H9 (cell line): ENCODE data around the gene RMDN2. TPM values are rescaled to one million over a fixed set of nuclear protein-coding genes. Genes with fewer than 3 reads are reported as not detected.

ENCODE experiments used
- DNase-seq: peaks from one replicate; pipeline ENCODE4 v3.0.0-alpha.2; 2017
- H2AFZ ChIP-seq: one replicate; pipeline ENCODE4 v1.6.1; 2013; ENCODE audit warnings: mild to moderate bottlenecking, low read length, control low read depth, moderate library complexity
- H2AK5ac ChIP-seq: 2 replicates; pipeline ENCODE4 v1.6.1; 2013; ENCODE audit warnings: low read length, control low read depth, mixed read lengths; ENCODE audit not compliant: insufficient read length
- H2BK120ac ChIP-seq: one replicate; pipeline ENCODE4 v1.6.1; 2013; ENCODE audit warnings: low read depth, mild to moderate bottlenecking, low read length, control low read depth, inconsistent platforms; ENCODE audit not compliant: poor library complexity, severe bottlenecking
- H2BK12ac ChIP-seq: 2 replicates; pipeline ENCODE4 v1.6.1; 2013; ENCODE audit warnings: low read length, control low read depth, mixed read lengths, low read depth; ENCODE audit not compliant: insufficient read length
- H2BK15ac ChIP-seq: 2 replicates; pipeline ENCODE4 v1.6.1; 2013; ENCODE audit warnings: low read depth, low read length, control low read depth
- H2BK20ac ChIP-seq: one replicate; pipeline ENCODE4 v1.6.1; 2013; ENCODE audit warnings: low read depth, mild to moderate bottlenecking, low read length, control low read depth, inconsistent platforms; ENCODE audit not compliant: poor library complexity, severe bottlenecking
- H2BK5ac ChIP-seq: 2 replicates; pipeline ENCODE4 v1.6.1; 2013; ENCODE audit warnings: low read length, control low read depth, mixed read lengths; ENCODE audit not compliant: insufficient read length
- H3K14ac ChIP-seq: 2 replicates; pipeline ENCODE4 v1.6.1; 2013; ENCODE audit warnings: low read length, control low read depth; ENCODE audit not compliant: insufficient read depth
- H3K18ac ChIP-seq: 2 replicates; pipeline ENCODE4 v1.6.1; 2013; ENCODE audit warnings: low read depth, mild to moderate bottlenecking, mixed read lengths, low read length, control low read depth; ENCODE audit not compliant: insufficient read length
- H3K23ac ChIP-seq: 2 replicates; pipeline ENCODE4 v1.6.1; 2013; ENCODE audit warnings: low read length, control low read depth, mixed read lengths, low read depth; ENCODE audit not compliant: insufficient read length
- H3K23me2 ChIP-seq: 2 replicates; pipeline ENCODE4 v1.6.1; 2013; ENCODE audit warnings: low read depth, mild to moderate bottlenecking, mixed read lengths, low read length, control low read depth; ENCODE audit not compliant: insufficient read length, poor library complexity, severe bottlenecking
- H3K27ac ChIP-seq: 2 replicates; pipeline ENCODE4 v1.5.1; 2013; ENCODE audit warnings: low read length, control low read depth, mixed read lengths, low read depth; ENCODE audit not compliant: insufficient read length
- H3K27me3 ChIP-seq: 2 replicates; pipeline ENCODE4 v1.6.1; 2013; ENCODE audit warnings: low read length, control low read depth, inconsistent platforms; ENCODE audit not compliant: insufficient read depth
- H3K4ac ChIP-seq: 2 replicates; pipeline ENCODE4 v1.6.1; 2013; ENCODE audit warnings: low read depth, mild to moderate bottlenecking, control low read depth, inconsistent platforms, low read length, moderate library complexity
- H3K4me1 ChIP-seq: 2 replicates; pipeline ENCODE4 v1.6.1; 2013; ENCODE audit warnings: low read length, control low read depth, inconsistent platforms; ENCODE audit not compliant: insufficient read depth
- H3K4me2 ChIP-seq: 2 replicates; pipeline ENCODE4 v1.6.1; 2013; ENCODE audit warnings: low read length, control low read depth, mixed read lengths; ENCODE audit not compliant: insufficient read length, insufficient read depth
- H3K56ac ChIP-seq: 2 replicates; pipeline ENCODE4 v1.6.1; 2013; ENCODE audit warnings: low read depth, mild to moderate bottlenecking, mixed read lengths, low read length, control low read depth; ENCODE audit not compliant: insufficient read length
- H3K79me1 ChIP-seq: 2 replicates; pipeline ENCODE4 v1.6.1; 2013; ENCODE audit warnings: low read depth, mild to moderate bottlenecking, moderate library complexity, low read length, control low read depth, inconsistent platforms; ENCODE audit not compliant: insufficient read depth, poor library complexity, severe bottlenecking
- H3K79me2 ChIP-seq: 2 replicates; pipeline ENCODE4 v1.6.1; 2013; ENCODE audit warnings: low read length, control low read depth, inconsistent platforms; ENCODE audit not compliant: insufficient read depth
- H3K9ac ChIP-seq: 2 replicates; pipeline ENCODE4 v1.6.1; 2013; ENCODE audit warnings: low read length, control low read depth, mixed read lengths; ENCODE audit not compliant: insufficient read length; ENCODE audit errors: extremely low read depth
- H3K9me3 ChIP-seq: one replicate; pipeline ENCODE4 v1.6.1; 2013; ENCODE audit warnings: low read depth, low read length, inconsistent platforms; ENCODE audit not compliant: control insufficient read depth
- H3T11ph ChIP-seq: one replicate; pipeline ENCODE4 v1.6.1; 2013; ENCODE audit warnings: mild to moderate bottlenecking, low read length, control low read depth, inconsistent platforms
- H4K20me1 ChIP-seq: one replicate; pipeline ENCODE4 v1.6.1; 2013; ENCODE audit not compliant: control insufficient read depth, insufficient read length, insufficient read depth
- H4K5ac ChIP-seq: 2 replicates; pipeline ENCODE4 v1.6.1; 2013; ENCODE audit warnings: low read depth, mild to moderate bottlenecking, mixed read lengths, low read length, control low read depth; ENCODE audit not compliant: insufficient read length
- H4K8ac ChIP-seq: replicated peaks from 2 replicates; pipeline ENCODE4 v1.6.1; 2013; ENCODE audit warnings: low read length, control low read depth, mixed read lengths, low read depth; ENCODE audit not compliant: insufficient read length
- H4K91ac ChIP-seq: 2 replicates; pipeline ENCODE4 v1.6.1; 2013; ENCODE audit warnings: low read depth, mild to moderate bottlenecking, moderate library complexity, mixed read lengths, low read length, control low read depth; ENCODE audit not compliant: insufficient read length
- H3K27ac Mint-ChIP-seq, 3 experiments: 2 replicates in 2 of 3; 3 replicates in 1 of 3; pipeline ENCODE4 v1.8.0; 2020 to 2021; ENCODE audit warnings: mixed read lengths in 3 of 3, mild to moderate bottlenecking in 1 of 3, moderate library complexity in 1 of 3
- H3K27me3 Mint-ChIP-seq: 2 replicates; pipeline ENCODE4 v1.8.0; 2021; ENCODE audit warnings: low read depth, mild to moderate bottlenecking, moderate library complexity, mixed read lengths
- H3K36me3 Mint-ChIP-seq, 3 experiments: 2 replicates in 2 of 3; 3 replicates in 1 of 3; pipeline ENCODE4 v1.8.0; 2020 to 2021; ENCODE audit warnings: low read depth in 3 of 3, mixed read lengths in 3 of 3; ENCODE audit not compliant: insufficient read depth in 1 of 3
- H3K4me1 Mint-ChIP-seq, 2 experiments: 2 replicates each; pipeline ENCODE4 v1.8.0; 2020; ENCODE audit warnings: mixed read lengths in 2 of 2
- H3K4me3 Mint-ChIP-seq, 2 experiments: 2 replicates in 1 of 2; 3 replicates in 1 of 2; pipeline ENCODE4 v1.8.0; 2020 to 2021; ENCODE audit warnings: mild to moderate bottlenecking in 2 of 2, mixed read lengths in 2 of 2, moderate library complexity in 1 of 2
- H3K9me3 Mint-ChIP-seq, 2 experiments: 2 replicates in 1 of 2; 3 replicates in 1 of 2; pipeline ENCODE4 v1.8.0; 2020; ENCODE audit warnings: mild to moderate bottlenecking in 2 of 2, mixed read lengths in 2 of 2, moderate library complexity in 1 of 2
- CTCF ChIP-seq: fragments of 200-600 bp; sonication (generic); conservative IDR thresholded peaks from 3 replicates; pipeline ENCODE4 v1.8.0; 2021; ENCODE audit warnings: antibody characterized with exemption, mild to moderate bottlenecking
- WGBS: extraction: QIAGEN DNeasy Blood & Tissue Kit; methylation state at CpG from one replicate; pipeline ENCODE4 v1.1.7; 2013; ENCODE audit warnings: missing lambda C conversion rate, low lambda C conversion rate, mixed read lengths; ENCODE audit not compliant: insufficient read length; ENCODE audit errors: extremely low coverage; 5-methylcytosine and 5-hydroxymethylcytosine counted together
- total RNA-seq: library from RNA; stranded (reverse); gene quantifications from 2 replicates; pipeline ENCODE4 v1.2.1, GENCODE V29; 2021

RMDN2 gene
- total RNA-seq, 1 experiment from 2014 or later, result 2.8 TPM

- H3K36me3 Mint-ChIP-seq, result no peaks in the 10 kb centered on the region
- Histone ChIP-seq H3K23ac (no peak overlapping the region), H3K56ac (no peak overlapping the region)
Observed at GRCh38 chr2:38029512-38029911, 104.4 kb downstream of the RMDN2 start.

More at GRCh38 chr2:38029512-38029911, 104.4 kb downstream of the RMDN2 start:
- Mint-ChIP-seq H3K27ac (no peak overlapping the region), H3K27me3 (no peaks in the 10 kb centered on the region; the same call in 1 of the 2 replicates), H3K4me1 (peaks cover 0 to 6% of the 10 kb centered on the region in 2 experiments; a peak in 1 of 4 replicates), H3K4me3 (no peak overlapping the region), H3K9me3 (no peaks in the 10 kb centered on the region)
- no peak overlapping the region for H3K18ac ChIP-seq
- no peak overlapping the region for H3T11ph ChIP-seq
- no peak for DNase-seq
- H3K27me3 ChIP-seq, result no peaks in the 10 kb centered on the region
- WGBS, result no CpG with 5 or more reads among the region's 5 CpGs
- no peak overlapping the region for H3K9ac ChIP-seq
- no peak overlapping the region for H4K8ac ChIP-seq
- no peak overlapping the region for H2BK12ac ChIP-seq
- H2BK5ac ChIP-seq, result no peak overlapping the region
- no peaks in the 10 kb centered on the region for H3K79me1 ChIP-seq
- no peak overlapping the region for H2AFZ ChIP-seq
- H4K91ac ChIP-seq, result no peak overlapping the region
- TF ChIP-seq CTCF, result no peak
- no peak overlapping the region for H2AK5ac ChIP-seq
- no peak overlapping the region for H3K14ac ChIP-seq
- no peak overlapping the region for H3K4ac ChIP-seq
- no peak overlapping the region for H3K27ac ChIP-seq
- no peaks in the 10 kb centered on the region for H3K9me3 ChIP-seq
- no peak overlapping the region for H4K5ac ChIP-seq
- no peak overlapping the region for H2BK15ac ChIP-seq
- no peak overlapping the region for H3K4me2 ChIP-seq
- H4K20me1 ChIP-seq, result no peaks in the 10 kb centered on the region
- H3K4me1 ChIP-seq, result 0 out of 2 replicates have a peak, but pooled peaks cover 3% of the 10 kb centered on the region
- H2BK20ac ChIP-seq, result no peak overlapping the region
- no peaks in the 10 kb centered on the region for H3K23me2 ChIP-seq
- H2BK120ac ChIP-seq, result no peak overlapping the region
- no peaks in the 10 kb centered on the region for H3K79me2 ChIP-seq
